KOPT-K1 (cell line): Measurements from ENCODE around the gene C3orf20.

Experiments
- H3K27ac ChIP-seq: fragments of 200-600 bp; sonication (generic); 2 replicates; pipeline ENCODE4 v1.5.1; 2016; ENCODE audit warnings: antibody characterized with exemption, mild to moderate bottlenecking, low read depth, low read length; ENCODE audit not compliant: poor library complexity, severe bottlenecking
- H3K36me3 ChIP-seq: fragments of 200-600 bp; sonication (generic); 2 replicates; pipeline ENCODE4 v1.5.1; 2017; ENCODE audit warnings: antibody characterized with exemption, mild to moderate bottlenecking, low read length, moderate library complexity; ENCODE audit not compliant: insufficient read depth
- H3K9me3 ChIP-seq: fragments of 200-600 bp; sonication (generic); 2 replicates; pipeline ENCODE4 v1.5.1; 2017; ENCODE audit warnings: antibody characterized with exemption, low read length, mild to moderate bottlenecking; ENCODE audit not compliant: insufficient read depth, poor library complexity, severe bottlenecking

C3orf20 gene

GRCh38 chr3:14767245-14768051 is 92.5 kb downstream of the C3orf20 start:
- H3K27ac ChIP-seq, result peak overlapping the region; percentile 77
- H3K9me3 ChIP-seq, result no peaks in the 10 kb centered on the region
- no peaks in the 10 kb centered on the region for H3K36me3 ChIP-seq

- peak overlapping the region; percentile 77 for H3K27ac ChIP-seq
- no peaks in the 10 kb centered on the region for H3K9me3 ChIP-seq
- no peaks in the 10 kb centered on the region for H3K36me3 ChIP-seq
These were observed 93.3 kb downstream of the C3orf20 start for GRCh38 chr3:14768182-14768790.

- H3K27ac ChIP-seq, result peak overlapping the region; percentile 77
- no peaks in the 10 kb centered on the region for H3K9me3 ChIP-seq
- H3K36me3 ChIP-seq, result no peaks in the 10 kb centered on the region
These were observed 93.9 kb downstream of the C3orf20 start for GRCh38 chr3:14768881-14769280.

DNA sequence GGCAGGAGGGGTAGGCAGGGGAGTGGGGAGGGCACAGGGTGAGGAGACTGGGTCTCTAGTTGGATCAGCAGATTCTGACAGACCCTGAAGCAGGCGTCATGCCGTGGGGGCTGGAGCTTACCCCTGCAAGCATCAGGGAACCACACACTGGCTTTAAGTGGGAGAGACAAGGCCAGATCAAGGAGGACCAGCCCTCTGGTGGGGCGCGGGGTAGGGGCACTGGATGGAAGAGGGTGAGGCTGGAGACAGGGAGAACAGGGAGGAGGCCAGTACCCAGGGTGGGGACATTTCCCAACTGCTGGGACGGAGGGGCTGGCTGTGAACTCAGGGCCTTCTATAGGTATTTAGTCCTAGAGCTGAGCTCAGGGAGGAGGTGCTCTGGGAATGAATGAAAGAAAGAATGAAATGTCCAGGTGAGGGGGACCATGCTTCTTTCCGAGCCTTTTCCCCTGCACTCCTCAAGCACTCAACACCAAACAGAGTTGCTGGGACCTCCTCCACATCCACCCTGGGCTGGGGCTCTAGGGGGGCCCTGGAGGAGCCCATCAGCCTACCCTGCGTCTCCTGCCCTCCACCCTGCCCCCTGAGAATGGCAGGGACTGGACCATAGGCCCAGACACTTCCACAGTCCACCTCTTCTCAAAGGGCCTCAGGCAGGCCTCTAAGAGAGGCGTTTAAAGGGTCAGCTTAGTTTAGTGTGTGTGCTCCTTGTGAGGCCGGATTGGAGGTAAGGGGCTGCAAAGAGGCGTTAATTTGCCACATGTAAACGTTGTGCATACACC is 94.8 kb downstream of the C3orf20 start:
- no peaks in the 10 kb centered on the region for H3K36me3 ChIP-seq
- no peaks in the 10 kb centered on the region for H3K9me3 ChIP-seq
- peak overlapping the region; percentile 77 for H3K27ac ChIP-seq

DNA sequence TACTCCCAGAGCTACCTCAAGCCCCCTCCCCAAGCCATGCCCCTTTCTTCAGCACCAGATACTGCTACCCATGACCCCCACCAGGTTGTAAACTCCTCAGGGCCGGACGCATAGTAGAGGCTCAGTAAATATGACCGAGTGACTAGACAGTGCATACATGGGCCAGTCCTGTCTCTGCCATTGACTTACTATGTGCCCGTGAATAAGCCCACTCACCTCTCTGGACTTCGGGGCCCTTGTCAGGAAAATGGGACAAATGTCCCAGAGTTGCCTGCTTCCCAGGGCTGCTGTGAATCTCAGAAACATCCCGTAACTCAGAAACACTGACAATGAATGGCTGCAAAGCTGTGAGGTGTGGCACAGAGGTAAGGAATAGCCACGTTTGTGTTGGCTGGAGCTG is 95.7 kb downstream of the C3orf20 start:
- Histone ChIP-seq H3K27ac (peak overlapping the region; percentile 77), H3K36me3 (no peaks in the 10 kb centered on the region), H3K9me3 (no peaks in the 10 kb centered on the region)

DNA sequence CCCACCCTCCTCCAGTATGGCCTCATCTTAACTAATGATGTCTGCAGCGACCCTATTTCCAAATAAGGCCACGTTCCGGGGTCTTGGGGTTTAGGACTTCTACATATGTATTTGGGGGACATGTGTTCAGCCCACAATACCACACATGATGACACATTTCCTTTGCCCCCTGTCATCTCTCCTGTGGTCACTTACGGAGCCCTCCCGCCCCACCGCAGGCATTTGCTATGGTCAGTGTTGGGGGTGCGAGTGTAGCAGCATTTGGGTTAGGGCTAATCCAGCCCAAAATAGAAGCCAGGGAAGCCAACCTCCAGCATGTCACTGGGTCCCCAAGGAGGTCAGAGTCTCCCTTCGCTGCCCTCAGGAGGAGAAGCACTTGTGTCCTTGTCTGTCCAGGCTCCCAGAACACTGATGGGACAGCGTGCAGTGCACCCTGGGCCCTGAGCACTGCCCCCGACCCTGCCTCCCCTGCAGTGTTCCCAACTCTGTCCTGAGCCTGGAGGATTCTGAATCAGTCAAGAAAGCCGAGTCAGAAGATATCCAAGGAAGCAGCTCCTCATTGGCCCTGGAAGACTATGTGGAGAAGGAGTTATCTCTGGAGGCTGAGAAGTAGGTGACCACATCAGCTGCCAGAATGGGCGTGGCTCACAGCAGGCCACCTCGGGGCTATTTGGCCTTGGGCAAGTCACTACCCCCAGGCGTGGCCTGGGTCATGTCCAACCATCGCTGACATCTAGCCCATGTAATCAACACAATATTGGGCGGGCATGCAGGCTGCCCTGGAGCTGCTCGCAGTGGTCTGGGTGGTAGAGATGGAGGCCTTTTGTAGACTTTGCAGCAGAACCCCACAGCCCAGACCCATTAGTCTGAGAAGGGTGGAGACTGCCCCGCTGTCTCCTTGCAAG is 96.9 kb downstream of the C3orf20 start:
- Histone ChIP-seq H3K36me3 (no peaks in the 10 kb centered on the region), H3K27ac (no peak overlapping the region), H3K9me3 (no peaks in the 10 kb centered on the region)

DNA sequence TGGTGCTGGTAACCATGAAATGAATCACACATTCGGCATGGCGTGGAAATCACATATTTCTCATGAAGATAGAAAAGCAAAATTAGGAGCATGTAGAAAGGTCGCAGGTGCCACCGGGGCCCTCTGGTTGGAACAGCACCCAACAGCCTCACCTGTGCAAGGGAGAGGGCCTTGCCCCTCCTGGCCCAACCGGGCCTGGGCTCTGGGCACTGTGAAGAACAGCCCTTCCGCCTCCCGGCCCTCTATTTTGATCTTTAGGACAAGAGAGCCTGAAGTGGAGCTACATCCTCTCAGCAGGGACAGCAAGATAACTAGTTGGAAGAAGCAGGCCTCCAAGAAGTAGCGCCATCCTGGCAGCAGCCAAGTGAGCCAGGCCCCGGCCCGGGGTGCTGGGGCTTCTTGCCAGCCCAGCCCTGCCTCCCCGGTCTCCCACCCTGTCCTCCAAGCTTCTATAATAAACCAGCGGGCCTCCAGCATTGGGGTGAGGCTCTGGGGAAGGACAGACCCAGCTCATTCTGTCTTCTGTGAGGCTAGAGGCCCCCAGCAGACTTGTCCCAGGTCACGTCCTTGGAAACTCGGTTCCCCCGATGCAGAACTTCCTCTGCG is 97.7 kb downstream of the C3orf20 start:
- no peaks in the 10 kb centered on the region for H3K9me3 ChIP-seq
- H3K36me3 ChIP-seq, result no peaks in the 10 kb centered on the region
- H3K27ac ChIP-seq, result no peak overlapping the region

DNA sequence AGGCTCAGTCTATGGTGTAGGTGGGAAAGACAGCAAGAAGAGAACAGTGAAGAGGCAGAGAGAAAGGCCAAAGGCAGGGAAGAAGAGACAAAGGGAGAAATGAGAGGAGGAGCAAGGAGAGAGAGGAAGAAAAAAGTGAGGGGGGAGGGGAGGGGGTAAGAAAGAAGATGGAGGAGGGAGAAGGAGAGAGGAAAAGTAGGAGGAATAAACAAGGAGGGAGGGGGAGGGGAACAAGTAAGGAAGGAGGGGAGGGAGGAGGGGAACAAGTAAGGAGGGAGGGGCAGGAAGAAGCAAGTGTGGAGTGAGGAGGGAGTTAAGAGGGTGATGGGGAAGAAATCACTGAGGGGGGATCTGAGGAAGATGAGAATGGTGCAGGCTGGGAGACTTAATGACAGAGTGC is 98.3 kb downstream of the C3orf20 start:
- Histone ChIP-seq H3K36me3 (no peaks in the 10 kb centered on the region), H3K27ac (no peak overlapping the region), H3K9me3 (peaks cover 1% of the 10 kb centered on the region)

DNA sequence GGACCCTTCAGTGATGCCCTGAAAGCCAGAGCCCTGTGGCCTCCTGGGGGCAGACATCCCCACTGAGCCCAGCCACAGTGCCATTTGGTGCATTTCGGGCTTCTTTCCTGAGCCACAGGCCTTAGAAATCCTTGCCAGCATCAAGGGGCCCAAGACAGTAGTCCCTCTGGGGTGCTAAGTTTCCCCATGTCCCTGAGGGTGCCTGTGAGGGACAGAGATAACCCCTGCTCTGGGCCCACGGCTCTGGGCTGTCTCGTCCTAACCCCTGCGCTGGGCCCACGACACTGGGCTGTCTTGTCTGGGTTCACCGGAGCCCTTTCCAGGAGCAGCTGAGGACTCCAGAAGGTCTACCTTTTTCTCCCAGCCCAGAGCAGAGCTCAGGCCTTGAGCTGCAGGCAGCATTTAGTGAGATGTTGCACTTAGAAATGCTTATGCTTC is 98.8 kb downstream of the C3orf20 start:
- H3K9me3 ChIP-seq, result peaks cover 6% of the 10 kb centered on the region
- H3K27ac ChIP-seq, result no peak overlapping the region
- no peaks in the 10 kb centered on the region for H3K36me3 ChIP-seq

GRCh38 chr3:14774431-14774830 is 99.5 kb downstream of the C3orf20 start:
- Histone ChIP-seq H3K9me3 (peaks cover 13% of the 10 kb centered on the region), H3K36me3 (no peaks in the 10 kb centered on the region), H3K27ac (no peak overlapping the region)

- Histone ChIP-seq H3K36me3 (no peaks in the 10 kb centered on the region), H3K9me3 (peaks cover 16% of the 10 kb centered on the region), H3K27ac (no peak overlapping the region)
These were observed 100.1 kb downstream of the C3orf20 start for GRCh38 chr3:14775011-14775410.

DNA sequence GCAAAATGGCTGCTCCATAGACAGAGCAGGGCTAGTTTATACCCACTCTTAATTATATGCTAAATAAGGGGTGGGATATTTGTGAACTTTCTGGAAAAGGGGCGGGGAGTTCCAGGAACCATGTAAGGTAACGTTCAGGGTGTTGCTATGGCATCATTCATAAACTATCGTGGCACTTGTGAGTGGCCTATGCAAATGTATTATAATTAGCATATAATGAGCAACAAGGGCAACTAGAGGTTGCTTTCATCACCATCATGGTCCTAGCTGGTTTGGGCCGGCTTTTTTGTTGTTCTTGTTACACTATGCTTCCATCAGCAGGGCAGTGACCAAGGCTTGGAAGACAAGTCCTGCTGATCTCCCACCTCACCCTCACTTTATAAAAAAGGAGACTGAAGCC is 100.6 kb downstream of the C3orf20 start:
- H3K9me3 ChIP-seq, result peaks cover 16% of the 10 kb centered on the region
- H3K36me3 ChIP-seq, result no peaks in the 10 kb centered on the region
- no peak overlapping the region for H3K27ac ChIP-seq

DNA sequence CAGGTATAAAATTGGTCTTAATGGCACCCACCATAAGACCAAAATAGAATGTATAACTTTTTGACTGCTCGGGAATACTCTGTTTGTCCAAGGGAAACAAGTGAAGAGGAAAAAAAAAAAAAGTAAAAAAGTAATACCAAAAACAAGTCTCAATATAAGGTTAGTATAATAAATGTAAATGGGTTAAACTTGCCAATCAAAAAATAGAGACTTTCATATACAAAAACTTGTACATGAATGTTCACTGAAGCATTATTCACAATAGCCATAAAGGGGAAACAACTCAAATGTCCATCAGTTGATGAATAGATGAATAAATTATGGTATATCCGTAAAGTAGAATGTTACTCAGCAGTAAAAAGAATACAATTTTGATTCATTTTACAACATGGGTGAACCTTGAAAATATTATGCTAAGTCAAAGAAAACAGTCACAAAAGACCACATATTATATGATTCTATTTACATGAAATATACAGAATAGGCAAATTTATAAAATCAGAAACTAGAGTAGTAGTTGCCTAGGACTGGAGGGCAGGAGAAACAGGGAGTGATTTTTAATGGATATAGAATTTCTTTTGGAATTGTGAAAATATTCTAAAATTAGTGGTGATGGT is 104.2 kb downstream of the C3orf20 start:
- H3K27ac ChIP-seq, result no peak overlapping the region
- H3K9me3 ChIP-seq, result peaks cover 16% of the 10 kb centered on the region
- no peaks in the 10 kb centered on the region for H3K36me3 ChIP-seq
